Esophagus (tissue), 2 donors: Measurements from ENCODE around the gene SH2B3. TPM values are rescaled to one million over a fixed set of nuclear protein-coding genes. Genes with fewer than 3 reads are reported as not detected.
A peak's percentile ranks its signal among the peaks of the same experiment; 100 is the strongest.

ENCODE experiments used
- H3K27ac ChIP-seq, 2 donors: one replicate each; pipeline ENCODE4 v1.5.1; 2013; ENCODE audit warnings: low read depth in 2 of 2, mild to moderate bottlenecking in 2 of 2, inconsistent platforms in 1 of 2, low read length in 1 of 2, moderate library complexity in 1 of 2
- H3K27me3 ChIP-seq, 2 donors: one replicate each; pipeline ENCODE4 v1.6.1; 2013; ENCODE audit warnings: low read length in 2 of 2, control low read depth in 1 of 2, mild to moderate bottlenecking in 1 of 2; ENCODE audit not compliant: insufficient read depth in 2 of 2, control insufficient read depth in 1 of 2
- H3K36me3 ChIP-seq, 2 donors: one replicate each; pipeline ENCODE4 v1.6.1; 2013; ENCODE audit warnings: low read length in 1 of 2; ENCODE audit not compliant: control insufficient read depth in 2 of 2, insufficient read depth in 2 of 2
- H3K4me1 ChIP-seq, 2 donors: one replicate each; pipeline ENCODE4 v1.6.1; 2013; ENCODE audit warnings: low read length in 1 of 2; ENCODE audit not compliant: control insufficient read depth in 2 of 2, insufficient read depth in 2 of 2
- H3K4me3 ChIP-seq, 2 donors: one replicate each; pipeline ENCODE4 v1.5.1; 2013; ENCODE audit warnings: low read length in 2 of 2, mild to moderate bottlenecking in 2 of 2, low read depth in 1 of 2, moderate library complexity in 1 of 2
- H3K9me3 ChIP-seq, 2 donors: one replicate each; pipeline ENCODE4 v1.6.1; 2013; ENCODE audit warnings: mild to moderate bottlenecking in 2 of 2, low read depth in 1 of 2, low read length in 1 of 2, moderate library complexity in 1 of 2; ENCODE audit not compliant: control insufficient read depth in 2 of 2, insufficient read depth in 1 of 2
- WGBS, 2 donors: extraction: QIAGEN DNeasy Blood & Tissue Kit; methylation state at CpG; one replicate each; pipeline ENCODE4 v1.1.7; 2013; 5-methylcytosine and 5-hydroxymethylcytosine counted together
- polyA plus RNA-seq, 2 donors: library from polyadenylated mRNA; stranded (reverse); fragments of 200-250 nt; gene quantifications; one replicate each; pipeline ENCODE4 v1.2.3, GENCODE V29; 2013
- donor health status: healthy with polysubstance abuse.
- donor health status: Bipolar disorder and iron deficiency.

SH2B3 gene
- polyA plus RNA-seq, 2 donors, result 0.79 to 1.8 TPM

DNA sequence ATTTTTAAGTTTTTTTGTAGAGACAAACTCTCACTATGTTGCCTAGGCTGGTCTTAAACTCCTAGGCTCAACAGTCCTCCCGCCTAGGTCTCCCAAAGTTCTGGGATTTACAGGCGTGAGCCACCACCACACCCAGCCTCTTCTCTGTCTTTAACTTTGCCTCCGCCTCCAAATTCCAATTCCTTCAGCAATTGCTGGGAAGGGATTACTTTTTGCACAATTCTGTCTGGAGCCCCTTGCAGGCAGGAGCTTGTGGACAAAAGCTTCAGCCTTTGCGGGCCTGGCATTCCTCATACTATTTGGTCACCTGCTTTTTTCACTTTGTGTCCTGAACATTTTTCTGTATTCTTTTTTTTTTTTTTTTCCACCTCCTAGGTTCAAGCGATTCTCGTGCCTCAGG lies 26.0 kb downstream of the SH2B3 start:
- Histone ChIP-seq H3K9me3 (no peaks in the 10 kb centered on the region), H3K4me1 (peaks cover 5 to 13% of the 10 kb centered on the region in 2 donors), H3K27ac (no peak overlapping the region), H3K36me3 (no peaks in the 10 kb centered on the region), H3K27me3 (no peaks in the 10 kb centered on the region), H3K4me3 (no peak overlapping the region)
- WGBS, 2 donors, result 69 to 71% methylated on average over 6 of the region's 6 CpGs

DNA sequence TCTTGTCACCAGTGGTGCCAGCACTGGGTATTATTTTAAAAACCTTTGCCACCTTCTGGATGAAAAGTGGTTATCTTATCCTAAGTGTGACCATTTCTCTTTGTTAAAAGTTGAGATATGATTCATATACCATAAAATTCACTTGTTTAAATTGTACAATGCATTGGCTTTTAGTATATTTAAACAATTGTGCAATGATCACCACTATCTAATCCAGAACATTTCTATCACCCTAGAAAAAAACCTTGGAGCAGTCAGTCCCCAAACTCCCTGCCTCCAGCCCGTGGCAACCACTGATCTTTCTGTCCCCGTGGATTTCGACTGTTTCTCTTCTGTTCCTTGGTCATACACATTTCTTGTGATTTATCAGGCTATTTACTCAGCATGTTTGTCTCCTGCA lies 28.3 kb downstream of the SH2B3 start:
- Histone ChIP-seq H3K4me1 (peaks cover 5 to 13% of the 10 kb centered on the region in 2 donors), H3K27ac (peak overlapping the region in 1 of 2 donors; percentile 17), H3K27me3 (no peaks in the 10 kb centered on the region), H3K9me3 (no peaks in the 10 kb centered on the region), H3K4me3 (no peak overlapping the region), H3K36me3 (no peaks in the 10 kb centered on the region)
- WGBS, 2 donors, result 41 to 54% methylated on average over 3 of the region's 3 CpGs

DNA sequence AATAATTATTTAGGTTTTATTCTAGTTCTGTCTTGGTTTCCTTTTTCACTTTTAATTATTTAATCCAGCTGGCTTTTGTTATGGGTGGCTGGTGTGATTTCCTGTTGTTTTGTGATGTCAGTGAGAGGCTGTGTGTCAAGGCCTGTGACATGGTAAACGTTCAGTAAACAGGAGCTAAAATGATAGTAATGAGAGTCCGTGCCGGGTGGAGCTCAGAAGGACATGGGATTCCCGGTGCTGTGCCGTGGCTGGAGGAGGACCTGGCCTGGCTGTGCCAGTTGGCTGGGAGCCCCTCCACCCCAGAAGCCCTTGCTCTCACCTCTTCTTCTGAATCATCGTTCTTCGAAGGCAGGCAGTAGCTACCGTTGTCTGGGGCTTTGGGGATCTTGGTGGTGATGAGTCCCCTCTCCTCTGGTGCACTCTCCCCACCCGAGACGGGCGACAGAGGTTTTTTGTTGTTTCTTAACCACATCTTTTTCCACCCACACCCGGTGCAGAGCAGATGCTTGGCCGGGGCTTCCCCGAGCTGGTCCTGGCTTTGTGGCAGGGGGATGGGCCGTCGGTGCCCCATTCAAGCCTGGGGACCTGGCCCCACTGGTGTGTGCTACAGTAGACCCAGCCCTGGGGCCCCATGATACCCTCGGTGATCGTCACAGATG lies 29.1 kb downstream of the SH2B3 start:
- H3K9me3 ChIP-seq, result no peaks in the 10 kb centered on the region
- H3K36me3 ChIP-seq, result no peaks in the 10 kb centered on the region
- WGBS, 2 donors, result 18 to 22% methylated on average over 18 of the region's 18 CpGs
- H3K27me3 ChIP-seq, result no peaks in the 10 kb centered on the region
- H3K27ac ChIP-seq, result peak overlapping the region; percentile 48 to 77
- peaks cover 5 to 14% of the 10 kb centered on the region in 2 donors for H3K4me1 ChIP-seq
- no peak overlapping the region for H3K4me3 ChIP-seq

DNA sequence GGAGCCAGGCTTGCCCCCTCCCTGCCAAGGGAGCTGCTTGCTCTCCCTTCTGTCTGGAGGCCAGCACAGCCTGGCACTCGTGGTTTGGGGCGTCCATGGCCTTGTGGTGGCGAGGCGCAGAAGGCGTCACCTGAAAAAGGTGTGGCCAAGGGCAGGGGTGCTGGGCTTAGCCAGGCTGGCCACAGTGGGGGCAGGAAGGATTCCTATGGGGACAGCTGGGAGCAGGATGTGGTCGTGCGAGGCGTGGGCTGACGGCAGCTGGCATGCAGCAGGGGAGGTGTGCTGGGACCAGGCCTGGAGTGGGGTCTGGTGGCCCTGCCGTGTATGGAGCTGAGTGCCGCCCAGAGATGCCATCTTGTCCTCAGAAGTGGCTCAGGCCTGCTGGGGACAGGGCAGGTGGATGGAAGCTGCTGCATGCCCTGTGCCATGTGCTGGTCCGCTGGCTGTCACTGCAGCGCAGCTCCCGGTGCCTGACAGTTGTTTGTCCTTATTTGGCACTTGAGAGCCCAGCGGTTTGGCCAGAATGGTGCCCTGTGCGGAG lies 30.0 kb downstream of the SH2B3 start:
- H3K4me1 ChIP-seq, result peaks cover 4 to 14% of the 10 kb centered on the region in 2 donors
- WGBS, 2 donors, result 73 to 74% methylated on average over 16 of the region's 16 CpGs
- H3K4me3 ChIP-seq, result no peak overlapping the region
- H3K27me3 ChIP-seq, result no peaks in the 10 kb centered on the region
- H3K9me3 ChIP-seq, result no peaks in the 10 kb centered on the region
- peak overlapping the region in 1 of 2 donors; percentile 1 for H3K27ac ChIP-seq
- H3K36me3 ChIP-seq, result no peaks in the 10 kb centered on the region

DNA sequence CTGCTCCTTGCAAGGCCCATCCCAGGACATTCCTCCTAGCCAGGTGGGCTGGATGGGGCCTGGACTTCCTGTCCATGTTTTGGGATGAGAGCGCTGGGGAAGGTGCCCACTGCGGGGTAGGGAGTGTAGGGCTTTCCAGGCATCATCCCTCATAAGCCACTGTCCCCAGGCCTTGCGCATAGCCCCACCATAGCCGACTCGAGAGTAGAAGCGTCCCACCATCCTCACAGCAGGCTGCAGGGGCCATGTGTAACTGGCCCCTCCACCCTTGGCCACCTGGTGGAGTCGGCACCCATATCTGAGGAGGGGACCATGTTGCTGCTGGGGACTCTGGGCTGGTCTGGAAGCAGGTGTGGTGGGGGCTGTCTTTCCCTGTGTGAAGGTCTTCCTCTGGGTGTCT lies 30.5 kb downstream of the SH2B3 start:
- Histone ChIP-seq H3K36me3 (peaks cover 0 to under 1% of the 10 kb centered on the region in 2 donors), H3K4me1 (peaks cover 0 to 14% of the 10 kb centered on the region in 2 donors), H3K27me3 (no peaks in the 10 kb centered on the region), H3K9me3 (no peaks in the 10 kb centered on the region), H3K27ac (peak overlapping the region in 1 of 2 donors; percentile 40), H3K4me3 (no peak overlapping the region)
- 86 to 87% methylated on average over 7 of the region's 7 CpGs for WGBS, 2 donors

DNA sequence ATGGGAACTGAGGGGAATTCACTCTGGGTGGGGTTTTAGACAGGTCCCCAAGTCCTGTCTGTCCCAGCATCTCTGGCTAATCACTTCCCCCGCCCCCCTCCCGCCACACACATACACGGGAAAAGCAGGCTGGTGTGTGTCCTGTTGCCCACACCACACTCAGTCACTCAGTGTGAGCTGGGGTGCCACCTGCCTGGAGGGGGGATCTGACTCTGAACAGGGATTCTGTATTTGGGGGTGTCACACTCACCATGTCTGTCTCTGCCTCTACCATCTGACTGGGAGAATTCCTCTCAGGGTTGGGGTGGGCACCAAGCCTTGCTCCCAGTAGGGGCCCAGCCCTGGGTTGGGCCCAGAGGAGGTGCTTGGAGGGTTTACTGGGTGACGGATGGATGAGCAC lies 31.1 kb downstream of the SH2B3 start:
- H3K27me3 ChIP-seq, result no peaks in the 10 kb centered on the region
- H3K4me1 ChIP-seq, result peaks cover 0 to 14% of the 10 kb centered on the region in 2 donors
- WGBS, 2 donors, result 72 to 78% methylated on average over 4 of the region's 4 CpGs
- peaks cover 0 to 2% of the 10 kb centered on the region in 2 donors for H3K36me3 ChIP-seq
- H3K27ac ChIP-seq, result peak overlapping the region in 1 of 2 donors; percentile 40
- H3K4me3 ChIP-seq, result no peak overlapping the region
- H3K9me3 ChIP-seq, result no peaks in the 10 kb centered on the region

DNA sequence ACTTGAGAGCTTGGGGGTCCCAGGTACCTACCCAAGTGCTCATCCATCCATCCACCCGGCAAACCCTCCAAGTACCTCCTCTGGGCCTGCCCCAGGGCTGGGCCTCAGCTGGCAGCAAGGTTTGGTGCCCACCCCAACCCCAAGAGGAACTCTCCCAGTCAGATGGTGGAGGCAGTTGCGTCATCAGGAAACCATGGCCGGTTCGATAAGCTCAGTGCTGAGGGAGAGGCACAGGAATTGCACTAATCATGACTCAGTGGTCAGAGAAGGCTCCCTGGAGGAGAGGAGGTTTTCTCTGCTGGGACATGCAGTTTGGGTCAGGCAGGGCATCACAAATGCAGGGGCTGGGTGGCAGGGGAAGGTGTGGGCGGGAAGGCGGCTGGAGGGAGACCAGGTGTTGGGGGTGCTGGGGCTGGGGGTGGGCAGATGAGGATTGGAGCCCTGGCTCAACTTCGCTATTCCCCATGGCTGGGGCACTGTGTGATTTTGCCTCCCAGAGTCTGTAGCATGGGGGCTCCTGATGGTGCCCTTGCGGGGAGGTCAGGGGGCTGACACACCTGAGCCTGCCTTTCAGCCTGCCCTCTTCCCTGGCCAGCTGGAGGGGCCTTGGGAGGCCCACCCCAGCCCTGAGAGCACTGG lies 32.2 kb downstream of the SH2B3 start:
- peaks cover 0 to 8% of the 10 kb centered on the region in 2 donors for H3K36me3 ChIP-seq

DNA sequence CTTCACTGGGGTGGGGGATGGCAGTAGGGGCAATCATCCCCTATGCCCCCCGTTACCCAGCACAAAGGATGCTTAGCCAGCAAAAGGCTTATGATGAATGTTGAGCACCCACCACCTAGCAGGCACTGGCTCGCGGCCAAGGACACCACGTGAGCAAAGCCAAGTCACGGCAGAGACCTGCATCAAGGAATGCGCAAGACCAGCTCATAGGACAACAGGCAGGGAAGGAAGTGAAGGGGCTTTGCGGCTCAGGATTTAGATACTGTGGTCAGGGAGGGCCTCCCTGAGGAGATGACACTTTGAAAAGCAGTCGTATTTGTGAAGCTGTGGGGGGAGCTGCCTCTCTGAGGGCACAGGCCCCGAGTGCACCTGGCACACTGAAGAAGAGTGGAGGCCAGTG lies 32.8 kb downstream of the SH2B3 start:
- 38 to 39% methylated on average over 9 of the region's 9 CpGs for WGBS, 2 donors
- Histone ChIP-seq H3K36me3 (peaks cover 0 to 8% of the 10 kb centered on the region in 2 donors), H3K9me3 (no peaks in the 10 kb centered on the region), H3K4me3 (no peak overlapping the region), H3K27me3 (no peaks in the 10 kb centered on the region), H3K27ac (no peak overlapping the region), H3K4me1 (peaks cover 0 to 20% of the 10 kb centered on the region in 2 donors)

More for the DNA sequence above, 32.2 kb downstream of the SH2B3 start:
- Histone ChIP-seq H3K9me3 (no peaks in the 10 kb centered on the region), H3K27me3 (no peaks in the 10 kb centered on the region), H3K4me3 (no peak overlapping the region), H3K4me1 (peaks cover 0 to 20% of the 10 kb centered on the region in 2 donors), H3K27ac (peak overlapping the region in 1 of 2 donors; percentile 24)
- WGBS, 2 donors, result 65 to 68% methylated on average over 8 of the region's 8 CpGs

DNA sequence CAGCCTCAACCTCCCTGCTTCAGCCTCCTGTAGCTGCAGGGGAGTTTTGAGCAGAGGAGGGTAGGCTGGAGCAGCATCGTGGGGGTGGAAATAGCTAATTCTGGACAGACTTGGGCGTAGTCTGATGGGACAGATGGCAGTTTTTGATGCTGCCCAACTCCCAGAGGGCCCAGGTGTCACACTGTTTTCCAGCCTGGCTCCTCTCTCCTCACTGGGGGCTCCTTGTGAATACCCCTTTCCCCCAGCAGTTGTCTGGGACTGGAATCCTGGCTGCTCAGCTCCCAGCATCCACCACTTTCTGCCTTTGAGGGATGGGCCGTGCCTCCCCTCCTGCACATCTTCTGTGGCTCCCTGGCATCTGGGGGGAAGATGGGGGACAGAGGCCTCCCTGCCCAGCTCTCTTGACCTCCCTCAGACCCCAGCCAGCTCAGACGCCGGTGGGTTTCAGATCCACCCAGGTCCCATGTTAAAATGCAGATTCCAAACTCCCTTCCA lies 34.0 kb downstream of the SH2B3 start:
- 71 to 75% methylated on average over 5 of the region's 5 CpGs for WGBS, 2 donors
- H3K4me3 ChIP-seq, result no peak overlapping the region
- H3K4me1 ChIP-seq, result peaks cover 0 to 20% of the 10 kb centered on the region in 2 donors
- H3K36me3 ChIP-seq, result peaks cover 0 to 8% of the 10 kb centered on the region in 2 donors
- H3K9me3 ChIP-seq, result no peaks in the 10 kb centered on the region
- no peaks in the 10 kb centered on the region for H3K27me3 ChIP-seq
- H3K27ac ChIP-seq, result peak overlapping the region; percentile 3 to 14
